Islet precursor cell (in vitro differentiated cells): ENCODE measurements around the gene VARS2.
"Not testable (repeated sequence)": the region's sequence is repeated elsewhere in the genome, so short reads cannot be mapped to it uniquely, and the experiment has no call there.

Experiments used
- DNase-seq: peaks from one replicate; pipeline ENCODE4 v3.0.0-alpha.2; 2018

VARS2 gene

DNA sequence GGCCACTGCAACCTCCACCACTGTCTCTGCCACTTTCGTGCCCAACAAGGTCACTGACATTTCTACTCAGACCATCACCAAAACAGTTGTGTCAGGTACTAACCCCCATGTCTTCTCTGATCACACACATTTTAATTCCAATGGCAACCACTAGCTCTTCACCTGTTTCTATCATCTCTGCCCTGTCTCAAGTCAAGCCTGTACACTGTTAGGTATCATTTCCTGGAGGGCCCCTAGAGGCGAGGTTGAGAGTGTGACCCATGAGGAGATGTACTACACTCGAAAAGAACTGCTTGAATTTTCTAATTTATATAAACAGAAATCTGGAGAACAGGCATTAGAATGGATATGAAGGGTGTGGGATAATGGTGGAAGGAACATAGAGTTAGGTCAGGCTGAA lies 52.1 kb downstream of the VARS2 start:
- no peak for DNase-seq

DNA sequence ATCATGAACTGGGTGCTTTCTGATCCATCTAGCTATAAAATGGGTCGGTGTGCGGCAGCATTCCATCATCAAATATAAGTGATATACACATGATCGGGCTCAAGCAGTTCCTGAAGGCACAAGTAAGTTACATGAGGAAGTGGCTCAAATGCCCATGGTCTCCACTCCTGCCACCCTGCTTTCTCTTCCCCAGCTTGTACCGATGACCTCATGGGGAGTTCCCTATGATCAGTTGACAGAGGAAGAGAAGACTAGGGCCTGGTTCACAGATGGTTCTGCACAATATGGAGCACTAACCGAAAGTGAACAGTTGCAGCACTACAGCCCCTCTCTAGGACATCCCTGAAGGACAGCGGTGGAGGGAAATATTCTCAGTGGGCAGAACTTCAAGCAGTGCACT lies 55.1 kb downstream of the VARS2 start:
- not testable (repeated sequence) for DNase-seq

DNA sequence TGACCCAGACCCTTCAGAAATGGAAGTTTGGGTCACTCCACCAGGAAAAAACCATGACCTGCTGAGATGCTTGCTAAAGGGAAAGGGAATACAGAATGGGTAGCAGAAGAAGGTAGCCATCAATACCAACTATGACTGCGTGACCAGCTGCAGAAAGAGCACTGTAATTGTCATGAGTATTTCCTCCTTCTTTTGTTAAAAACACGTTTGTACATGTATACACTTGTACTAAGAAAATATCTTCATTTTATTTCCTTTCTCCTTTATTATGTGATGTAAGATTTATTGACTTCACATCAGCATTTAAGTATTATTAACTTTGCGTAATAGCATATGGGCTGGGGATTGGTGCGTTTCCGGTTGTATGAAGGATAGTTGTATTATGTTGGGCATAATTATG lies 56.9 kb downstream of the VARS2 start:
- no peak for DNase-seq

DNA sequence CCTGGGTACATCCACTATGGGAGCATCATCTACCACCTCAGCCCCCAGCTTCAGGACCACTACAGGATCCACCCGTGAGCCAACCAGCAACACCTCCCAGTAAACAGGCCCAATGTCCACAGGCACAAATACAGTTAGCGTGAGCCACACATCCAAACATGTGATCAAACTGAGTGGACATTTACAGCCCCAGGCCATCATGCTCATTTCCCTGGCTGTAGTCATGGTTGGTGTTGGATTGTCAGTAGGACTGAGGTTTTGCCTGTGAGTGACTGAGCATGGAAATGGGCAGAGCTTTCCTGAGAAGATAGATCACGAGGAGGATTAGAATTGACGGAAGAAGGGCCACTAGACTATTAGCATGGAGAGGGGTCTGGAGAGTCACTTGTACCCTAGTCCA lies 58.8 kb downstream of the VARS2 start:
- no peak for DNase-seq

DNA sequence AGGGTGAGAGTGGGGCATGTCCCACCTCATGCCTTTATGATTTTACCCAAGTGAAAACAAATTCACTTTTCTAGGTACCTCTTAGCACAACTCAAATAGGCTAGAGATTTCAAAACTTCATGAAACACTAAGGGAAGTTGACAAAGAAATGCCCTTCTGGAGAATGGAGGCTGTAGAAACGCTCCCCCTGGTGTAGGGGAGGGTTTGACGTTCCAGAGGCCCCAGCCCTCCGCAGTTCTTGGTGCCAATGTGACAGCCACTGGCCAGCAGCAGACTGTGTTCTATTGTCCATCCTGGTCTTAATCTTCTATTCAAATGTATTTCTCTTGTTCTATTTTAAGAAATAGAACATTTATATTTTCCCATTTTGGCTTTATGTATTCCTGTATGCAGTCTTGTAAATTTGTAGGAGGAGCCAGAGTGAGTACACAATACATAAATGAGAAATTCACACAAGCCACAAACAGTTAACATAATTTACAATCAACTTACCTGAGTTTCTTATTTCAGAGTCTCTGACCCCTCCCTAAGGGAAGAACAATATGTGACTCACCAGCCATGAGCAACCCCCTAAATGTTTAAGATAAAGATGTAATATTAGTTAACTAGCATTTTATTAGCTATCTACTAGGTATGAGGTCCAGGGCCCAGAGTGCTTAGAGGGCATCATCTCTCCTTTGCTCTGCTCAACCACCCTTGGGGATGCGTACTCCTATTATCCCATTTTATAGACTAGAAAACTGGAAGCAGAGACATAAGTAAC lies 60.6 kb downstream of the VARS2 start:
- DNase-seq, result no peak
